Measurements from ENCODE around the gene WBP4.

Gene WBP4

DNA sequence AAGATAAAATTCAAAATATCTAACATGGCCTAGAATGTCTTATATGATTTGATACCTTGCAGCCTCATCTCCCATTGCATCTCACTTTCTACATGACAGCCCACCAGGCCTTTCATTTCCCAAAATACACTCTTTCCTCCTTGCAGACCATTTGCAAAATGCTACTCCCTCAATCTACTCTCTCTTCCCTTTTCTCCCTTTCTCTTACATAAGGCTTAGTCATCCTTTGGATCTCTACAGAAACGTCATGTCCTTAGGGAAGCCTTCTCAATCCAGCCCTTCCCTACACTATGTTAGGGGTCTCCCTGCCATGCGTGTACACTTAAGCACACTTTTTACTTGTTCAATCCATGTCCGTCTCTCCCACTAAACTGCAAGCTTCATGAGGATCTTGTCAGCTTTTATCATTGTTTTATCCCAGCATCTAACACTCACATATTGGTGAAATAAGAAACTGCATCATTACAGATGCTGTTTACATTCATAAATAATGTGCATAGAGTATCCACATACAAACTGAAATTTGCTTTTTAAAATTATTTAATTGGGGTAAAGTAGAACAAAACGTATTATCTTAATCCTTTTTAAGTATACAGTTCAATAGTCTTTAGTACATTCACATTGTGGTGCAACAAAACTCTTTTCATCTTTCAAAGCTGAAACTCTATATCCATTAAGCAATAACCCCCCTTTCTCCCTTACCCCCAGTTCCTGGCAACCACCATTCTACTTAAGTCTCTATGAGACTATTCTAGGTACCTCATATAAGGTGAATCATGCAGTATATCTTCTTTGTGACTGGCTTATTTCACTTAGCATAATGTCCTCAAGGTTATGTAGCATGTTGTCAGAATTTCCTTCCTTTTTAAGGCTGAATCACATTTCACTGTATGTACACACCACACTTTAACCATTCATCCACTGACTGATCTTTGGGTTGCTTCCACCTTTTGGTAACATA lies 11.5 kb upstream of the WBP4 start:
- peak; percentile 20 for DNase-seq

GRCh38 chr13:41052441-41052840 lies 8.9 kb upstream of the WBP4 start:
- no peak for DNase-seq

DNA sequence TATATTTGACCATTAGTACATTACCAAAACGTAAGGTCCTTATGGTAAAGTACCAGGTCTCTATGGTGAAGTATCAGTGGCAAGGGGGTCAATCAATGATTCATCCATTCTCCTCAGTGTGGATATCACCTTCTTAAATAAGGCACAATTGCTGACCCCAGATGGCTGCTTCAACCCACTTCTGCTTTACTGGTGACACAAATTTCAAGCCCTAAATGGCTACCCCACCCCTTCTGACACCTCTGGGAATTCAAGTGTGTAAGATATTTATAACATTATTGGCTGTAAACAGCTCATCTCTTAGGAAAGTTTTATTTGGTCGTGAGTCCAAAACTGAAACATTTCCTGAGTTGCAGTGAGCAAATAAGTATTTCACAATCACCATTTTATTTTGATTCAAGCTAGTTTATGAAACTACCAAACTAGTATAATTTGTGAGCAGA lies 7.9 kb upstream of the WBP4 start:
- DNase-seq, result no peak

- DNase-seq, result peak; percentile 9
These were observed 7.0 kb upstream of the WBP4 start for GRCh38 chr13:41054212-41054877.

DNA sequence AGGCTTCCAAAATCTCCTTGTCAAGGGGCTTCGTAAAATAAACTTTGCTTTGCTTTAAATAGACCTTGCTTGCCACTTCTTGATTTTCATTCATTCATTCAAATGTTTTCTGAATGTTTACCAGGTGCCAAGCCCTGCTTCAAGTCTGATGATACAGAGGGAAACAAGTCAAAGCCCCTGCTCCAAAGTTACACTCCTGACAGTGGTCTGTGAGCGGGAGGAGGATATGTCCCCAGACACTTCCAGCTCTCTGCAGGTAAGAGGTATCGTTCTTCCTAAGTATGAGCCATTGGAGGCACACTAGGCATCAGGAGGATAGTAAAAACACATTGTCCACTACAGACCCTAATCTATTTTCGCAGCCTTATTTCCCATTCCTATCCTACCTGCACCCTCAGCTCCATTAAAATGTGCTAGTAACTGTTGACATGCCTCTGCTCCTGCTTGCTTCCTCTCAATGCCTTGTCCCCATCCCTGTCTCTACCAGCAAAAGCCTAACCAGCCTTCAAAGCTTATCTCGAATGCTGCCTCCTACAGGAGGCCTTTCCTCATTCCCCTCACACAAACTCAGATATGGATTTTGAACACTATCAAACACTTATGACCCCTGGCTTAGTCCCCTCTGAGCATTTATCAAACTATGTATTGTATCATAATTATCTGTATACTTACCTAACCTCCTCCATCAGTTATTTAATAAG lies 6.2 kb upstream of the WBP4 start:
- no peak for DNase-seq

DNA sequence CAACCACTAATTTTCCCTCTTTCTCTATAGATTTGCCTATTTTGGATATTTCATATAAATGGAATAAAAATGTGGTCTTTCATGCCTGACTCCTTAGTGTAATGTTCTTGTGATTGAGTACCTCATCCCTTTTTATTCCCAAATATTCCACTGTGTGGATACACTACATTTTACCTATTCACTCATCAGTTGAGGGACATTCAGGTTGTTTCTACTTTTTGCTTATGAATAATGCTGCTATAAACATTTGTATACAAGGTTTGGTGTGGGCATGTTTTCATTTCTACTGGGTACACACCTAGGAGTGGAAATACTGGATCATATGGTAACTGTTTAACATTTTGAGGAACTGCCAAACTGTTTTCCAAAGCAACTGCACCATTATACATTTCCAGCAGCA lies 5.1 kb upstream of the WBP4 start:
- DNase-seq, result no peak

DNA sequence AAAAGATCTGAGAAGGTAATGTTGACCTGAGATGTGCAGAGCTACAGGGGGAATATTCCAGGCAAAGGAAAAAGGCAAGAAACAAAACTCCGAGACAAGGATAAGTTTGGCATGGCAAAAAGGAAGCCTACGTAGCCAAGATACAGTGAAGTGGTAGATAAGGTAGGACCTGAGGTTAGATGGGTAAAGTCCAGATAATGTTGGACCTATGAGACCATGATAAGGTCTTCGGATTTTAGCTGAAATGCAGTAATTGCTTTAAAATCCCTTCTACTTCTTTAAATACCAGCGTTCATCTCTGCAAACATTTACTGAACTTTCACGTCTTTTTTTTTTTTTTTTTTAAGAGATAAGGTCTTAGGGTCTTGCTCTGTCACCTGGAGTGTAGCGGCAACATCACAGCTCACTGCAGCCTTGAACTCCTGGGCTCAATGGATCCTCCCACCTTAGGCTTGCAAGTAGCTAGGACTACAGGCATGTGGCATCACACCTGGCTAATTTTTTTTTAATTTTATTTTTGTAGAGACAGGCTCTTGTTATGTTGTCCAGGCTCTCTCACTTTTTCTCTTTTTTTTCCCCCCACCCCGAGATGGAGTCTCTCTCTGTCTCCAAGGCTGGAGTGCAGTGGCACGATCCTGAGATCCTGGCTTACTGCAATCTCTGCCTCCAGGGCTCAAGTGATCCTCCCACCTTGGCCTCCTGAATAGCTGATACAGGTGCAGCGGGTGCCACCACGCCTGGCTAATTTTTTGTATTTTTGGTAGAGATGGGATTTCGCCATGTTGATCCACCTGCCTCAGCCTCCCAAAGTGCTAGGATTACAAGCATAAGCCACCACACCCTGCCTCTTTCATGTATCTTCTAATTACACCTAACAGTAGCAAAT lies 4.2 kb upstream of the WBP4 start:
- no peak for DNase-seq

GRCh38 chr13:41058295-41059070 lies 2.8 kb upstream of the WBP4 start:
- peak; percentile 27 for DNase-seq

- no peak for DNase-seq
These were observed 1.7 kb upstream of the WBP4 start for GRCh38 chr13:41059456-41060081.

- DNase-seq, result peak; percentile 90
These were observed 1.1 kb upstream of the WBP4 start for GRCh38 chr13:41060082-41060723.

DNA sequence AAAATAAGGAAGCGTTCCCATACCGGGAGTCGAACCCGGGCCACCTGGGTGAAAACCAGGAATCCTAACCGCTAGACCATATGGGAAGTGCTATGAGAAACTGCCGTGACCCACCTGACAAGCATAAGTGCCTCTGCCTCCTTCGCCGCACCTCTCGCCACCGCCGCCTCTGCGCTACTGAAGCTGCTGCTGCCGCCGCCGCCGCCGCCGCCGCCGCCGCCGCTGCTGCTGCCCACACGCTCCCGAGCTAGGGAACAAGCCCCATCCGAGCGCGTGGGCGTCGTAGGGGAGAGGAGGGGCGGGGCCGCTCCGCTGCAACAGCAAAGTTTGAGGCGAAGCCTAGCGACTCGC lies 610 bp upstream of the WBP4 start:
- DNase-seq, result peak; percentile 75

DNA sequence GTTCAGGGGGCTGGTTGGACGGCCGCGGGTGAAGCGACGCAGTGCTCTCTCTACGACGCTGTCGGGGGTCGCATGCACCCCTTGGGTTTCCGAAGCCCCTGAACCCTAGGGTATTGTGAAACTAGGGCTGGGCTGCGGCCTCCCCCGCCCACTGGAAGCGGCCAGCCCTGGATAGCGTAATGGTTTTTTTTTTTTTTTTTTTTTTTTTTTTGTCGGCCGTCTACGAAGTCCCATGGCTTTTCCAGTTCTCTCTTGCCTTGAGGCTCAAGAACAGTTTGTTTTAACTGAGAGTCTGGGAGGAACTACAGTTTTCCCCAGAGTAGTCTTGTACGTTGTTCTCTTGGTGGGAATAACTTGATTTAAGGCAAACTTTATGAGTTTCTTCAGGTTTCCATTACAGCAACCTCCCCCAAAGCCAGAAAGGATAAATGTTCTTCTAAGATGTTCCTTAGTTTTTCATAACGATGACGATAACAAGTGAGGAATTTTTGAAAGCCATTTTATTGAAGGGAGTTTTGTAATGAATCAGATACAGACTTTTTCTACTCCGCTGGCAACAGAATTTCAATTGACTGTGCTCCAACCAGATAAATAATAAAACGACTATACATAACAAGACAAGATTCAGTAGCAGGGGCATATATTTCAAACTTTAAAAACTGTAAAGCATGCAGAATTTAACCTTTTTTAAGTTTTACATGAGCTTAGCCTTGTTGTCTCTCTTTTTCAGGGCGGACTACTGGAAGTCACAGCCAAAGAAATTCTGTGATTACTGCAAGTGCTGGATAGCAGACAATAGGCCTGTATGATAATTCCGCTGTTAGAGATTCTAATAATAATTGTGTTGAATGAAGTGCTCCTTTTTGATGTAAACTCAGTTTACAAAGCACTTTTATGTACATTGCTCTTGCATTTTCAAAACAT lies 867 bp downstream of the WBP4 start:
- no peak for DNase-seq

DNA sequence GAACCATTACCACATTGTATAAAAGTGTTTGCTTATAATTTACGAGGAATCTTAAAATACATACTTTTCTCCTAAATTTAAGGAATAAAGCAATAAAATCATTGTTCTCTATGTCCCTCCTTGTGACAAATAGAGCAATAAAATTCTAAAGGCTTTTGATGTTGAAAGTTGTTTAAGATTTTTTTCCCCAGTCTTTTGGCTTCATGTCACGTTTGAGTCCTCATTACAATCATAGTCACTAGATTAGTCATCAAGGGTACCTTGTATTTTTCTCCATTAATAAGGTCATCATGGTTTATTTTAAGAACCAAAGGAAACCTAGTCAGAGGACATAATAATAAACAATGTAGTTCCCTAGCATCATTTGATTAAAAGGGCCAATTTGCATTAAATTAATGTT lies 3.2 kb downstream of the WBP4 start:
- no peak for DNase-seq

- DNase-seq, result no peak
These were observed 3.8 kb downstream of the WBP4 start for GRCh38 chr13:41065078-41065477.

- DNase-seq, result no peak
These were observed 13.2 kb downstream of the WBP4 start for GRCh38 chr13:41074523-41074922.

- no peak for DNase-seq
These were observed 13.7 kb downstream of the WBP4 start for GRCh38 chr13:41075034-41075433.

GRCh38 chr13:41075485-41075884 lies 14.2 kb downstream of the WBP4 start:
- no peak for DNase-seq

DNA sequence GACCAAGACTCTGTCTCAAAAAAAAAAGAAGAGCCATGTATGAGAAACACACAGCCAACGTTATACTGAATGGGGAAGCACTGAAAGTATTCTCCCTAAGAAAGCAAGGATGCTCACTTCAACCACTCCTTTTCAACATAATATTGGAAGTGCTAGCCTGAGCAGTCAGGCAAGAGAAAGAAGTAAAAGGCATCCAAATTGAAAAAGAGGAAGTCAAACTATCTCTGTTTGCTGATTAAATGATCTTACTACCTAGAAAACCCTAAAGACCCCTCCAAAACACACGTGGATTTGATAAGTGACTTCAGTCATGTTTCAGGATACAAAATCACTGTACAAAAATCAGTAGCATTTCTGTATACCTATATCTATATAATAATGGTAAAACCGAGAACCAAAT lies 16.2 kb downstream of the WBP4 start:
- DNase-seq, result no peak

GRCh38 chr13:41079725-41080124 lies 18.4 kb downstream of the WBP4 start:
- DNase-seq, result no peak
